Measurements from ENCODE around the gene IDE. TPM values are rescaled to one million over a fixed set of nuclear protein-coding genes. Genes with fewer than 3 reads are reported as not detected.
"Not testable (repeated sequence)": the region's sequence is repeated elsewhere in the genome, so short reads cannot be mapped to it uniquely, and the experiment has no call there.

The IDE gene
- 35.4 and 49.2 TPM in 2 replicates for total RNA-seq

DNA sequence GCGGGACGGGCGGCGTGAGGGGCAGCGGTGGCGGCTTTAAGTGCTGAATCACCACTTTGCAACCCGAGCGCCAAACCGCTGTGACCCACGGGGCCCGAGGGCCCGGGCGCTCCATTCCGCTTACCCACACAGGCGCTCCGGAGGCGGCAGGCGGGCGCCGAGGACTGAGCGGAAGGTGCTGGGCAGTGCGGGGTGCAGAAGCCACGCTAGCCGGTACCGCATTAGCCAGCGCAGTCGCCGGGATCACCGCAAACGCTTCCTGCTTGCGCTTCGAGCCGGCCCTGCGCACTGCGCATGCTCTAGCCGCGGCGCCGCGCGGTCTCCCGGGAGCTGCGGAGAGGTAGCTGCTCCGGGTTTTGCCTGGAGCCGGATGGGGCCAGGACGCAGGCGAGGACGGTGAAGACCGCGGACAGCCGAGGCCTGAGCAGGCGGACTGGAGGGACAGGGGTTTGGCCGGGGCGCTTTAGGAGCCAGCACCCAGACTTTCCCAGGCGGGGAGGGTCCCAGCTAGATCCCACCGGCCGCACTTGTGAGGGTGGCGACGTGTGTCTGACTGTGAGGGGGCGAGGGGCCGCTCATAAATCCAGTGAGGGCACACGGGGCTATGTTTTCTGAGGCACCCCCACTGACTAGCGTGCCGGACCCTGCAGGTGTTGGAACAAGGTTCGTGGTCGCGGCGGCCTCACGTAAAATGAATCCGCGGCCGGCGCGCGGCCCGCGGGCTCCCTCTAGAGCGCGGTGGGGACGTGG is at the start of gene IDE:
TSS of gene IDE (minus strand) at position 296 of the 750 bp plus-strand sequence. CDS start at position 222, 74 bp downstream.
- peak; percentile 93 for DNase-seq

DNA sequence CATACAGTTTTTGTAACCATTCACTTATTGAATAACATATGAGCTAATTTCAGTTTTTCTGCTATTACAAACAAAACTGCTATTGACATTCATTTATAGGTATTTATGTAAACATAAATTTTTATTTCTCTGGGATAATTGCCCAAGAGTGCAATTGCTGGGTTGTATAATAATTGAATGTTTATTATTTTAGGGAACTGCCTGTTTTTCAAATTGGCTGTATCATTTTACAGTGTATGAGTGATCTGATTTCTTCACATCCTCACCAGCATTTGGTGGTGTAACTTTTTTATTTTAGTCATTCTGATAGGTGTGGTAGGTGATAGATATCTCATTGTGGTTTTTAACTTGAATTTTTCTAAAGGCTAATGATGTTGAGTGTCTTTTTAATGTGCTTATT is 45.5 kb upstream of the IDE start:
- no peak for DNase-seq

DNA sequence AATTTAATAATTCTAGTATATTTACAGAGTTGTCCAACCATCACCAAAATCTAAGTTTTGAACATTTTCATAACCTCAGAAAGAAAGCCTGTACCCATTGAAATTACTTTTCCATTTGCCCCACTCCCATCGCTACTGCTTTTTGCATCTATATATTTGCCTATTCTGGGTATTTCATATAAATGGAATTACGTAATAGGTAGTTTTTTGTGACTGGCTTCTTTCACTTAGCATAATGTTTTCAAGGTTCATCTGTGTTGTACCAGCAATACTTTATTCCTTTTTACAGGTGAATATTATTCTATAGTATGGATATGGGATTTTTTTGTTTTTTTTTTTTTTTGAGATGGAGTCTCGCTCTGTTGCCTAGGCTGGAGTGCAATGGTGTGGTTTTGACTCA is 41.6 kb upstream of the IDE start:
- no peak for DNase-seq

DNA sequence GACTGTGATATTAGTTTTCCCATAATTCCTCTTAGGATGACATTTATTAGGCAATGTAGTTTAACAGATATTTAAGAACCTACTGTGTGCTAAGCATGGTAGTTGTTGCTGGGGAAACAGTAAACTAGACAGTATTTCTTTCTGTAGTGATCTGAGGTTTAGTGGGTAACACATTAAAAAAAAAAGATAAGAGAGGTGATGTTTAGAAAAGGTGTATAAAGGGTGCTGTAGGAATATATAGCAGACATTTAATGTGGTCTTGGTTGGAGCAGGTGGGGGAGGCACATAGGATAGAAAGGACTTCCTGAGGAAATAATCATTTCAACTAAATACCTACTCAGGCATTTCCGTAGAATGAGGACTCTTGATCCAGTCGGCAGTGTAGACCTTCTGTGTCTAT is 30.9 kb upstream of the IDE start:
- DNase-seq, result no peak

DNA sequence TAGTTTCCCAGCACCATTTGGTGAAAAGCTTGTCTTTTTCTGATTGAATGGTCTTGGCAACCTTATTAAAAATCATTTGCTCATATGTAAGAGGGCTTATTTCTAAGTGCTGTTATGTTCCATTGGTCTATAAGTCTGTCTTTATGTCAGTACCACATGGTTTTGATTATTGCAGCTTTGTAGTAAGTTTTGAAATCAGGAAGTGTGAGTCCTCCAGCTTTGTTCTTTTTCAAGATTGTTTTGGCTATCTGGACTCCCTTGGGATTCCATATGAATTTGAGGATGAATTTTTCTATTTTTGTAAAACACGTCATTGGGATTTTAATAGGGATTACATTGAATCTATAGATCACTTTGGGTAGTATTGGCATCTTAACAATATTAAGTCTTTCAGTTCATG is 24.4 kb upstream of the IDE start:
- DNase-seq, result no peak

DNA sequence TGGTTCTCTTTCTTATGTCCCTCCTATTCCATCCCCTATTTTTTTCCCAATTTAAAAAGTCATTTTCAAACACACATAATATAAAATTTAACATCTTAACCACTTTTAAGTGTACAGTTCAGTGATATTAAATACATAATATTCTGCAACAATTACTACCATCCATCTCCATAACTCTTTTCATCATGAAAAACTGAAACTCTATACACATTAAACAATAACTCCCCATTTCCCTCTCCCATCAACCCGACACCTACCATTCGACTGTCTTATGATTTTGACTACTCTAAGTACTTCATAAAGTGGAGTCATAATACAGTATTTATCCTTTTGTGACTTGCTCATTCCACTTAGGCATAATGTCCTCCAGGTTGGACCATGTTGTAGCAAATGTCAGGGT is 21.6 kb upstream of the IDE start:
- no peak for DNase-seq

DNA sequence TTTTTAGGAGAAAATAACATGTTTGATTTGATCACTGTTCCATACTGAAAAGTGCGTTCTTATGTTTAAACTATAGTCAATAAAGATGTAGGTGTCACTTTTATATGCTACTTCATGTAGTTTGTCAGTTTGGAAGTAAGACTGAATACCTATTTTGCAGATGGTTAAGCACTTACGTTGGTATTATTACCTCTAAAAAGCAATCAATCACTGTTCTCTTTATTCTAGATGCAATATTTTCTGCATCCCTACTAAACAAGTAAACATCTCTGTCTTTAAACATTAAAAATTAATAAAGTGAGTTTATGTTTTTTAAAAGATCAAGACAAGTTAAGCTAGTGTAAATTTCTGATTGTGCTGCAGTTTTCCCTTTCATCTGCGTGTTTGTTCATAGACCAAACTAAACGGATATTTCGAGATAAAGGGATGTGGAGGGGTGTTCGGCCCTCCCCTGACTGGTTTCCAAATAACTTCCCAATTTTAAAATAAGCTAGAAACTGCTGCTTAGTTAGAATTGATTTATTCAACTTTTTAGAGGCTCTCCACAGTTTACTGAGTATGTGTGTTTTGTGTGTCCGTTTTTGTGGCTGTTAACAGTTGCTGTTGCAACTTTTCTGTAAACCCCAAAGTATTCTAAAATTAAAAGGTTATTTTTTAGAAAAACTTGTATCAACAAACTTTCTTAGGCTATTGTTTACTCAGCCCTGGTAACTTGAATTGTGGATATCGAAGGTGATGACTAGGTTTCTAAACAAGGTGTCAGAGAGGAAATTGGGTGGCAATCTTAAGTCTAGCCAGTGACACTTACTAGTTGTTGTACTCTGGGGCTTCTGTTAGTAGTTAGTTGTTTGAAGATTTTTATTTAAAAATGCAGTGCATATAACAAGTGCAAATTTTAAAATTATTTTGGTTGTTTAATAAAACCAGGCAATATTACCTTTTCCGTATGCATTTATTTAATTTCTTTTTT is 20.0 kb upstream of the IDE start:
- peak; percentile 30 for DNase-seq

DNA sequence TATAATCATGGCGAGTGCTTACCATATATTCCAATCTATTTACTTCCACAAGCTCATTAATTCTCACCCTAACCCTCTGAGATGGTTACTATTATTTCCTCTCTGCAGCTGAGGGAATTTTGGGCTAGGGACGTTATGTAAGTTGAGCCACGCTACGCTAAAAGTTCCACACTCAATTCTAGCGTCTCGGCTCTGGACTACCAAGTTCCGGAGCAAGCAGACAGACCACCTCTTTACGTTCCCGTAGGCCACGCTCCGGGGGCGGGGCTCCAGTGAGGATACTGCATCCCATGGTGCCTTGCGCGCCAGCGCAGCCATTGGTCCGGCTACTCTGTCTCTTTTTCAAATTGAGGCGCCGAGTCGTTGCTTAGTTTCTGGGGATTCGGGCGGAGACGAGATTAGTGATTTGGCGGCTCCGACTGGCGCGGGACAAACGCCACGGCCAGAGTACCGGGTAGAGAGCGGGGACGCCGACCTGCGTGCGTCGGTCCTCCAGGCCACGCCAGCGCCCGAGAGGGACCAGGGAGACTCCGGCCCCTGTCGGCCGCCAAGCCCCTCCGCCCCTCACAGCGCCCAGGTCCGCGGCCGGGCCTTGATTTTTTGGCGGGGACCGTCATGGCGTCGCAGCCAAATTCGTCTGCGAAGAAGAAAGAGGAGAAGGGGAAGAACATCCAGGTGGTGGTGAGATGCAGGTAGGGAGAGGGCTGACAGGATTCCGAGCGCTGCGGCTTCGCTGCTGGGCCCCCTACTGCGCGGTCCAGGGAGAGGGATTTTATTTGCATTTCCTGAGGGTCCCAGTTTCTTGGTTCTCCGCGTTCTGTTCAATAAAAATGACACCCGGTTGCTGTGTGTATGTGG is 19.1 kb upstream of the IDE start, which contains the start of gene KIF11:
TSS of gene KIF11 (plus strand) at position 370 of the 858 bp plus-strand sequence. CDS start at position 616, 246 bp downstream.
- DNase-seq, result peak; percentile 98

DNA sequence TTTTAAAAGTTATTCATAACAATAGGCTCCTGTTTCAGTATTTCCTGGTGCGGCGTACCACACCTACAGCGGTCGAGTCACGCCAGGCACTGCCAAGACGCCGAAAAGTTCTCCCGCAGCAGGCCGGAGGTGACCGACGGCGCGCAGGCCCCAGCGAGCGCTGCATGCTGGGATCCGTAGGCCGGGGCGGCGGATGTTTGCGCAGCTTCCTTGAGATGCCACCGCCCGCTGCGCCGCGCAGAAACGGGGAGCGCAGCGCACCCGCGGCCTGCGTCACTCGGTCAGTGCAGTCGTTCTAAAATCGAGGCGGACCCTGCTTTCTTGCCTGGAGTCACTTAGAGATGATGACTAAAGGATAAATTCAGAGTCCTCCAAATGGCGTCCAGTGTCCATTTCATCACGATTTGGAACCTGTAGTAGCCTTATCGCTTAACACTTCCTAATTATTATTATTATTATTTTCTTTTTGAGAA is 17.7 kb upstream of the IDE start:
- peak; percentile 96 for DNase-seq

DNA sequence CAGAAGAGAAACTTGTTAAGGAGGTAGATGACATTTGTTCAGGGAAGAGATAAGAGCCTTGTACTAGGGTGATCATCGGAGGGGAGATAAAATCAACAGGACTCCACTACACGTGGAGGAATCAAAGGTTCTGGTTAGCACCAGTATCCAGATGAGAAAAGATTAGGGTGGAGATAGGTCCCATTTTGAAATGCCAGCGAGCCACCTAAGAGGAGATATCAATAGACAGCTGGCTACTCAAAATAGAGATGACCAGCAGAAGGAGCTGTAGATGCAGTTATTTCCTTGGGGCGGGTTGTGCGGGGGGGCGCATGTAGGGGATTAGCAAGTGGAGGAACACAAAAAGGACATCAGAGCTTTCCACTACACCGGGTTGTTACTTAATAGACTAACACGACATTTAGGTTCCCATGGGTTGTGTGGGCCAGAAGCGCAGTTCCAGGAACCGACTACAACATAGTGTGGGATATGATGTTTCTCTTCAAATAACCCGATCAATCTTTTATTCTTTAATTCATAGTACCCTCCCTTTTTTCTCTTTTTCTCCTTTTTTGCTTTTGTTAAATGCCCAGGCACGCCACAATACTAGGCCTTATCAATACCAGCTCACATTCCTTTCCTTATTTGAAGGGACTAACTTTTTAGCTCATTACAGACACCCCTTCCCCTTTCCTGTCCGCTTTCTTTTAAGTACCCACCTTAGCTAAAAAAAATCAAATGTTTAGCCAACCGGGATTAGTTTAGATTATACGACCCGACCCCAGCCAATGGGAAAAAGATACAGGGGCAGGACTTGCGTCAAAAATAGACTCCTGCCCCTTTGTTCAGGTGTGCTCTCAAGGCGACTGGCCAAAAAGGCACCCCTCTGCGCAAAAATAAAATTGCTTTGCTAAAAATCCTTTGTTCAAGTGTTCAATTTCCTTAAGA is 17.0 kb upstream of the IDE start:
- peak; percentile 54 for DNase-seq

DNA sequence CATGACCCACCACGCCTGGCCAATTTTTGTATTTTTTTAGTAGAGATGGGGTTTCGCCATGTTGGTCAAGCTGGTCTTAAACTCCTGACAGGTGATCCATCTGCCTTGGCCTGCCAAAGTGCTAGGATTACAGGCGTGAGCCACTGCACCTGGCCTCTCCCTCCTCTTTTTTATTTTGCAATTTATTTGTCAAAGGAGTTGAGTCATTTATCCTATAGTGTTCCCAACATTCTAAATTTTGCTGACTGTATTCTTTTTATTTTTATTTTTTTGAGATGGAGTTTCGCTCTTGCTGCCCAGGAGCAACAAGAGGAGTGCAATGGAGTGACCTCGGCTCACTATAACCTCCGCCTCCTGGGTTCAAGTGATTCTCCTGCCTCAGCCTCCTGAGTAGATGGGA is 8.5 kb upstream of the IDE start:
- DNase-seq, result not testable (repeated sequence)

DNA sequence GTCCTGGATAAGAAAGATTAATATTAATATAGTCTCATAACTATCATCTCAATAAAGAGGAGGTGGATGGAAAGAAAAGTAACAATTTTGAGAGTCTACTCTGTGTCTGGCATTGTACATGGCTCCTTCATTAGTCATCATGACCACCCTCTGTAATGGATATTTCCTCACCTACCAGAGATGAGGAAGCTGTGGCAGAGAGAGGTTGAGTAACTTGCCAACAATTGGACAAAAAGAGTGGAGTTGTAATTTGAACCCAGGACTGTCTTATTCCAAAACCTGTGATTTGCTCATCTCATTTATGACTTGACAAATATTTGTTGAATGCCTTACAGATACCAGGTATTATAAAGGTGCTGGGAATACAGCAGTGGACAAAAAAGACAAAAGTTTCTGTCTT is 2.1 kb upstream of the IDE start:
- no peak for DNase-seq

DNA sequence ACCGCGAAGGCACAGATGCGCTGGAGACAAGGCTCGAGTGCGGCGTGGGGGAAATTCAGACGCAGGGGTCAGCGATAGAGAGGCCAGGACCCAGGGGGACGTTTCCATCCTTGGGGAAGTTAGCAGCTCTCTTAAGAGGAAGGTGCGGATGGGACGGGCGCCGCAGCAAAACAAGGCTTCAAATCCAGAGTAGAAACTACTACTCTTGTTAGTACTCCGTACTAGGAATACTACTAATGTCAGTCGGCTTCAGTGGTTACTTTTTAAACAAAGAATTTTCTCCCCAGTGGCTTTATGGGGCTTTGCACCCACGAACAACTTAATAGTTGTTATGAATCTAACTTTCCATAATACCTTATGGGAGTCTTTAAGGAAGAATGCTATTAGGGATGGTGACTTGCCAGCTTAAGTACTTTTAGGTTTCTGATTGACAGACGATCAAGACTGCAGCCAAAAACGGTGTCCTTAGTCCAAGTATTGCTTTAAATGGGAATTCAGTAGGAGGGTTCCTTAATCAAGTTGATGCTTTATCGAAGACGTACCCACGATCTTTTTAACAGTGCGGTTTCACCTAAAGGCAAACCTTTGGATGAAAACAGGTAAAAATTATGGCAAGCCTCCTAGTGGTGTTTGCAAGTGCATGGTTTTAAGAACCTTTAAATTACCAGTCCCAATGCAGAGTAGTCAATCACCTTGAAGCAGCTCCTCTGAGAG is 812 bp upstream of the IDE start:
- DNase-seq, result no peak

DNA sequence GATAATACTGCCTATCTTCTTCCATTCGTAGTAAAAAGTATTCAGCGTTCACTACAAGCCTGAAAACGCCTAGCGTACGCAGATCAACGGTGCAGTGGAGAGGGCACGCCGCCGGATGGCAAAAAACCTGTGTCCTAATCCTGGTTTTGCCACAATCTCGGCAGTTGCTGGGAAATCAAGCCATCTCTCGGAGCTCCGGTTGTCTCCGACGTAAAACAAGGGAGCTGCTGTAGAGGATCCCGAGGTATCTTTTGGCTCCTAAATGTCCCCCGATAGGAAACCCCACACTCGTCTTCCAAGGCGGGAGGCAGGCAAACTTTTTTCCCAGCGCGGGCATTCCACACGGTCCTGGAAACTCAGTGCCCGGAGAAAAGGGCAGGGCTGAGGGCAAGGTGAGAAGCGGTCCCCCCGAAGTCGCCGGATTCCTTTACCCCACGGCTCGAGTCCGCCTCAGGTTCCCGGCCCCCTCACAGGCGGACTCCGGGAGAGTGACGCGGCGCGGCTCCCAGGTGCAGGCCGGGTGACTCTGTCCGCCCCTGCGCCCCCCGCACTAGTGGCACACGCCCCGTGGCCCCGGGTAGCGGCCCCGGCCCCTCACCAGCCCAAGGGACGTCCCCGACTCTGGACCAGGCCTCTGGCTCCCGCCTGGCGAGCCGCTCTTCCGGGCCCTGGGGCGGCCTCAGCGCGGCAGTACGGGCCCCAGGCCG is 649 bp downstream of the IDE start:
- DNase-seq, result peak; percentile 66

DNA sequence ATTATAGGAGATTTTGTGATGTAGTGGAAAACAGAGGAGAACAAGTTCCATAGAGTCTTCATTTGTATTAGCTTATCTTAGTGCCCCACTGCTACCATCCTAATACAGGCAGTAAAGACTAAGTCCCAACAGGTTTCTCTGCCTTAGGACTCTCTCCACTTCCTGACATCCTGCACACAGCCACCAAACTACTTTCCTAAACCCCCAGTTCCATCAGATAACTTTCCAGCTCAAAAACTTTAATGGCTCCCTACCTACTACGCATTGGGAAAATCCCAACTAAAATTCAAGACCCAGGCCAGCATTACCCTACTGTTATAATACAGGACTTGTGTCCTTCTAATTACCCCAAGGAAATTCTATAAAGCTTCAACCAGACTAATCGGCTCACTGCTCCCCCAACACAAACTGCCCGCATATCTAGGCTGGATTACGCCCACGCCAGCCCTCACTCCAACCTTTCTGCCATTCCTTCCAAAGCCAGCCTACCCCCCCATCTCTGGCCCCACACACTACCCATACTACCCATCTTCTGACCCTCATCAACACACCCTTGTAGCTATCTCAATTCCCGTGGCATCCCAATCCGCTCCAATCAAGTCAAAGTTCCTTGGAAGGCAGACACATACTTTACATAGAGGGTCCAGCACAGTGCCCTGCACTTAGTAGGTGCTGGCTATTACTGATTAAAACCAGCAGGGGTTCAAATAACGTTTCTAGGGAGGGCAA is 1.4 kb downstream of the IDE start:
- no peak for DNase-seq

DNA sequence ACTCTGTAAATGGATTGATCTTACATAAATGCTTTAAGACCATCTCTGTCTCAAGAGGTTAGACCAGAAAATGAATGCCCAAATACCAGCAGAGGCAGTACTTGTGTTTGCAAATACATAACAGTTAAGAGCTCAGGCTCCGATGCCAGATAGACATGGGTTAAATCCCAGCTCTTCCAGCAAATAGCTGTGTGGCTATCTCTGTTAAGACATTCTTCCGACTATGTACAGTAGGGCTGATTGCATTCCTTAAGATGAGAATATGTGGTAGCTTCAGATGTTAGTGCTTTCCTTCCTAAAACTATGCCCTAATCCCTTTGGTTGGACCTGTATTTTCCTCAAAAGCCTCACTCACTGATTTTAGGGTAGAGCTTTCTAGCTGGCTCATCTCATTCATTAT is 2.2 kb downstream of the IDE start:
- DNase-seq, result no peak

DNA sequence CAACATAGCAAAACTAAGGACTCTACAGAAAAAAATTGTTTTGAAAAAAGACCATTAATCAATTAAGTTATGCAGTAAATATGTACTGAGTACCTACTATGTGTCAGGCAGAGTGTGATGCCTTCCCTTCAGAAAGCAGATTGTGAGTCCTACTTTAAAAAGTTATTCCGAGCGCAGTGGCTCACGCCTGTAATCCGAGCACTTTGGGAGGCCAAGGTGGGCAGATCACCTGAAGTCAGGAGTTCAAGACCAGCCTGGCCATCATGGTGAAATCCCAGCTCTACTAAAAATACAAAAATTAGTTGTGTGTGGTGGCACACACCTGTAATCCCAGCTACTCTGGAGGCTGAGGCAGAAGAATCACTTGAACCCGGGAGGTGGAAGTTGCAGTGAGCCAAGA is 4.2 kb downstream of the IDE start:
- not testable (repeated sequence) for DNase-seq

DNA sequence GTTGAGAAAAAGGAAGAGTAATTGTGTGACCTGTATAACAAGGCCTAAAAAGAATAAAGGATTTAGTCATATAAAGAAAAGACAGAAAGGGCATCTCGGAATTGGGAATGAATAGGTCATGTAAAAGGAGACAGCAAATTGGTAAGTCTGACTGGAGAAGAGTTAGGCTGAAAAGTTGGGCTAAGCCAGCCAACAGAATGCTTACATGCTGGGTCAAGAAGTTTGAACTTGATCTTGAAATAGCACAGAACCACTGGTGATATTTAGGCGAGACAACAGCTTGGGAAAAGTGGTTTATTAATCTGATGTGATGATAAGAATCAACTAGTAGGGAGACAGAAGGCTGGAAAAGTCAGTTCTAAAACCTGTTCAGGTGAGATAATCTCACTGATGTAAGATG is 4.8 kb downstream of the IDE start:
- DNase-seq, result no peak

DNA sequence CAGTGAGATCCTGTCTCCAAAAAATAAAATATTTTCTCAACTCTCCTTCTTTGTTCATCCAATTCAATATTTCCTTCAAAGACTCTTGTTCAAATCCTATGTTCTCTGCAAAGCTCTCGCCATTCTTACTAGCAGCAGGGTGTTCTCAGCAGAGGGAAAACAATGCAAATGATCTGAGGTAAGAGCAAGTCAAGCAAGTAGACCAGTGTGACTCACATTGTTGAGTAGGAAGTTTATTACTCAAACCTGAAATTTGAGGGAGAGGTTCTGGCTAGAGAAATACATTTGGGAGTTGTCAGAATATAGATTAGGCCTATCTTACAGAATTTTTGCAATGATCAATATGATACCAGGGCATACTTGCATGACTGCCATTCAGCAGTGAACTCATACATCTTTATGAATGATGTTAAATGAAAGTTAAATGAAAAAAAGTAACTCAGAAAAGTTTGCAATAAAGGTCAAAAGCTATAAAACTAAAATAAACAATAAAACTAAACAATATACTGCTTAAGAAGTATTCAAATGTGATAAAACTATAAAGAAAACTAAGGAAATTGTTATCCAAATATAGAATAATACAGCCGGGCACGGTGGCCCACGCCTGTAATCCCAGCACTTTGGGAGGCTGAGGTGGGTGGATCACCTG is 5.8 kb downstream of the IDE start:
- DNase-seq, result peak; percentile 64
